ENCODE measurements around the gene PRKN. TPM values are rescaled to one million over a fixed set of nuclear protein-coding genes. Genes with fewer than 3 reads are reported as not detected.

The PRKN gene
- total and polyA plus RNA-seq, 9 of the 15 experiments (the other 6 are each of a cell fraction or from before 2014, with no cell fraction given): 0.03 to 0.96 (median 0.15) TPM; not detected in 2

DNA sequence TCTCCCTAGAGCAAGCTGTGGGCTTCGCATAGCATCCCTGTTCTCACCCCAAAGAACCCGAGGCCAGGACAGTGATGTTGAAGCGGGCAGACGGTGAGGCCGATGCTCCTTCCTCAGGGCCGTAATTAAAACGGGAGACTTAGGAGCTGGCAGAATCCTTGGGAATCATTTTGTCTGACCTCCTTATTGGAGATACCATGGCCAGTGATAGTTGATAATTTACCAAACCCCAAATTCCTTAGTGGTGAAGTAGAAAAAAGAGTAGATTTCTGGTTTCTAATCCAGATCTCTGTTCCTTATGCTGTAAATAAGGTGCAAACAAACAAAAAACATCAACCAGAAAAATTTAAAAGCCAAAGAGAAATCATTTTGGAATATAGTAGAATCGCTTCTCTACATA is 1092.7 kb downstream of the PRKN start:
- TF ChIP-seq, protein P1, sequence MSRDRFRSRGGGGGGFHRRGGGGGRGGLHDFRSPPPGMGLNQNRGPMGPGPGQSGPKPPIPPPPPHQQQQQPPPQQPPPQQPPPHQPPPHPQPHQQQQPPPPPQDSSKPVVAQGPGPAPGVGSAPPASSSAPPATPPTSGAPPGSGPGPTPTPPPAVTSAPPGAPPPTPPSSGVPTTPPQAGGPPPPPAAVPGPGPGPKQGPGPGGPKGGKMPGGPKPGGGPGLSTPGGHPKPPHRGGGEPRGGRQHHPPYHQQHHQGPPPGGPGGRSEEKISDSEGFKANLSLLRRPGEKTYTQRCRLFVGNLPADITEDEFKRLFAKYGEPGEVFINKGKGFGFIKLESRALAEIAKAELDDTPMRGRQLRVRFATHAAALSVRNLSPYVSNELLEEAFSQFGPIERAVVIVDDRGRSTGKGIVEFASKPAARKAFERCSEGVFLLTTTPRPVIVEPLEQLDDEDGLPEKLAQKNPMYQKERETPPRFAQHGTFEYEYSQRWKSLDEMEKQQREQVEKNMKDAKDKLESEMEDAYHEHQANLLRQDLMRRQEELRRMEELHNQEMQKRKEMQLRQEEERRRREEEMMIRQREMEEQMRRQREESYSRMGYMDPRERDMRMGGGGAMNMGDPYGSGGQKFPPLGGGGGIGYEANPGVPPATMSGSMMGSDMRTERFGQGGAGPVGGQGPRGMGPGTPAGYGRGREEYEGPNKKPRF (IDR thresholded peaks at IDR 0.05; ENCODE audit: low read depth, low read length): no peak
- BruUV-seq (replicated peaks): no TSS peak
- H3K27me3 ChIP-seq (ENCODE audit: control insufficient read depth in 2 of 2, insufficient read depth in 2 of 2, low read length in 2 of 2): peaks cover 0 to 16% of the 10 kb centered on the region in 2 experiments; a peak in 4 of 5 replicates
- no peaks in the 10 kb centered on the region for H3K79me2 ChIP-seq (ENCODE audit: control insufficient read depth, insufficient read depth, low read length)
- H3K9me3 ChIP-seq (replicated peaks; ENCODE audit: control insufficient read depth, insufficient read depth, low read depth, low read length): no peaks in the 10 kb centered on the region
- no peaks in the 10 kb centered on the region for H3K4me1 ChIP-seq (replicated peaks in 1 of 2; ENCODE audit: control insufficient read depth in 2 of 2, insufficient read depth in 2 of 2, low read length in 2 of 2)
- no peak overlapping the region for H3K4me3 ChIP-seq
- H2AFZ ChIP-seq (ENCODE audit: low read depth, low read length): no peak overlapping the region
- H4K20me1 ChIP-seq (replicated peaks; ENCODE audit: control insufficient read depth, insufficient read depth, low read length): no peaks in the 10 kb centered on the region
- 1% methylated on average over 8 of the region's 8 CpGs for WGBS (ENCODE audit: insufficient coverage, low coverage, missing lambda C conversion rate)
- in situ Hi-C loops (cut with MboI): no loop called here
- ATAC-seq: no peak
- POLR2A ChIA-PET: no interaction called here
- H3K4me2 ChIP-seq (ENCODE audit: insufficient read depth, low read length): no peak overlapping the region
- H3K36me3 ChIP-seq (ENCODE audit: control insufficient read depth, insufficient read depth, low read length): no peaks in the 10 kb centered on the region
- intact Hi-C loops (cut with micrococcal nuclease): no loop called here
- H3K9ac ChIP-seq (ENCODE audit: insufficient read depth in 1 of 2, low read depth in 2 of 2, low read length in 2 of 2): no peak overlapping the region
- H3K27ac ChIP-seq (ENCODE audit: extremely low read depth, low read depth, low read length): no peak overlapping the region
- CTCF ChIA-PET (ENCODE audit: low intra/inter-chr PET ratio): no interaction called here
- FAIRE-seq: no peak
- H3K9me1 ChIP-seq (ENCODE audit: control insufficient read depth, insufficient read depth, low read length): no peaks in the 10 kb centered on the region
- no peak for DNase-seq (ENCODE audit: extremely low read depth in 1 of 4, low spot score in 3 of 4)

- Histone ChIP-seq H4K20me1 (replicated peaks; ENCODE audit: control insufficient read depth, insufficient read depth, low read length) (no peaks in the 10 kb centered on the region), H3K36me3 (ENCODE audit: control insufficient read depth, insufficient read depth, low read length) (no peaks in the 10 kb centered on the region), H3K27me3 (ENCODE audit: control insufficient read depth in 2 of 2, insufficient read depth in 2 of 2, low read length in 2 of 2) (peaks cover 0 to 16% of the 10 kb centered on the region in 2 experiments; a peak in 3 of 5 replicates), H3K4me3 (no peak overlapping the region), H3K9me1 (ENCODE audit: control insufficient read depth, insufficient read depth, low read length) (no peaks in the 10 kb centered on the region), H3K4me2 (ENCODE audit: insufficient read depth, low read length) (no peak overlapping the region), H3K9ac (ENCODE audit: insufficient read depth in 1 of 2, low read depth in 2 of 2, low read length in 2 of 2) (no peak overlapping the region), H3K9me3 (replicated peaks; ENCODE audit: control insufficient read depth, insufficient read depth, low read depth, low read length) (no peaks in the 10 kb centered on the region), H2AFZ (ENCODE audit: low read depth, low read length) (no peak overlapping the region), H3K27ac (ENCODE audit: extremely low read depth, low read depth, low read length) (no peak overlapping the region), H3K79me2 (ENCODE audit: control insufficient read depth, insufficient read depth, low read length) (no peaks in the 10 kb centered on the region), H3K4me1 (replicated peaks in 1 of 2; ENCODE audit: control insufficient read depth in 2 of 2, insufficient read depth in 2 of 2, low read length in 2 of 2) (no peaks in the 10 kb centered on the region)
- intact Hi-C loops (cut with micrococcal nuclease) (no loop called here), in situ Hi-C loops (cut with MboI) (no loop called here)
- ChIA-PET CTCF (ENCODE audit: low intra/inter-chr PET ratio) (no interaction called here), POLR2A (no interaction called here)
- FAIRE-seq (no peak), DNase-seq (ENCODE audit: extremely low read depth in 1 of 4, low spot score in 3 of 4) (no peak), ATAC-seq (no peak)
- 0% methylated on average over 2 of the region's 2 CpGs for WGBS (ENCODE audit: insufficient coverage, low coverage, missing lambda C conversion rate)
- no TSS peak for BruUV-seq (replicated peaks)
- TF ChIP-seq SUPT5H (IDR thresholded peaks at IDR 0.05) (no peak), PTBP1 (IDR thresholded peaks at IDR 0.05; ENCODE audit: low read depth, low read length) (no peak), MAFG (tag; conservative IDR thresholded peaks at IDR 0.05) (peak; percentile 40), ZNF316 (IDR thresholded peaks at IDR 0.05) (peak; percentile 9; the same call in 1 of the 2 replicates), COPS2 (conservative IDR thresholded peaks at IDR 0.05) (no peak), ZNF232 (CRISPR knock-in tag; IDR thresholded peaks at IDR 0.05) (no peak), NFE2 (IDR thresholded peaks at IDR 0.05; ENCODE audit: low read depth) (0 out of 2 replicates have a peak, but pooled peaks have one; percentile 13), FIP1L1 (IDR thresholded peaks at IDR 0.05; ENCODE audit: low read depth, low read length, poor library complexity, severe bottlenecking) (no peak), SMARCC2 (IDR thresholded peaks at IDR 0.05; ENCODE audit: low read depth) (no peak)
- TF ChIP-seq, protein P2, sequence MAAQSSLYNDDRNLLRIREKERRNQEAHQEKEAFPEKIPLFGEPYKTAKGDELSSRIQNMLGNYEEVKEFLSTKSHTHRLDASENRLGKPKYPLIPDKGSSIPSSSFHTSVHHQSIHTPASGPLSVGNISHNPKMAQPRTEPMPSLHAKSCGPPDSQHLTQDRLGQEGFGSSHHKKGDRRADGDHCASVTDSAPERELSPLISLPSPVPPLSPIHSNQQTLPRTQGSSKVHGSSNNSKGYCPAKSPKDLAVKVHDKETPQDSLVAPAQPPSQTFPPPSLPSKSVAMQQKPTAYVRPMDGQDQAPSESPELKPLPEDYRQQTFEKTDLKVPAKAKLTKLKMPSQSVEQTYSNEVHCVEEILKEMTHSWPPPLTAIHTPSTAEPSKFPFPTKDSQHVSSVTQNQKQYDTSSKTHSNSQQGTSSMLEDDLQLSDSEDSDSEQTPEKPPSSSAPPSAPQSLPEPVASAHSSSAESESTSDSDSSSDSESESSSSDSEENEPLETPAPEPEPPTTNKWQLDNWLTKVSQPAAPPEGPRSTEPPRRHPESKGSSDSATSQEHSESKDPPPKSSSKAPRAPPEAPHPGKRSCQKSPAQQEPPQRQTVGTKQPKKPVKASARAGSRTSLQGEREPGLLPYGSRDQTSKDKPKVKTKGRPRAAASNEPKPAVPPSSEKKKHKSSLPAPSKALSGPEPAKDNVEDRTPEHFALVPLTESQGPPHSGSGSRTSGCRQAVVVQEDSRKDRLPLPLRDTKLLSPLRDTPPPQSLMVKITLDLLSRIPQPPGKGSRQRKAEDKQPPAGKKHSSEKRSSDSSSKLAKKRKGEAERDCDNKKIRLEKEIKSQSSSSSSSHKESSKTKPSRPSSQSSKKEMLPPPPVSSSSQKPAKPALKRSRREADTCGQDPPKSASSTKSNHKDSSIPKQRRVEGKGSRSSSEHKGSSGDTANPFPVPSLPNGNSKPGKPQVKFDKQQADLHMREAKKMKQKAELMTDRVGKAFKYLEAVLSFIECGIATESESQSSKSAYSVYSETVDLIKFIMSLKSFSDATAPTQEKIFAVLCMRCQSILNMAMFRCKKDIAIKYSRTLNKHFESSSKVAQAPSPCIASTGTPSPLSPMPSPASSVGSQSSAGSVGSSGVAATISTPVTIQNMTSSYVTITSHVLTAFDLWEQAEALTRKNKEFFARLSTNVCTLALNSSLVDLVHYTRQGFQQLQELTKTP (IDR thresholded peaks at IDR 0.05; ENCODE audit: low read depth in 1 of 2, partially characterized antibody in 2 of 2): no peak
Observed at GRCh38 chr6:161631676-161632194, 1095.8 kb downstream of the PRKN start.
